CD4-positive, CD25-positive, alpha-beta regulatory T cell (primary cell): ENCODE results near the gene COA7. TPM values are rescaled to one million over a fixed set of nuclear protein-coding genes. Genes with fewer than 3 reads are reported as not detected.
"Not testable (repeated sequence)": the region's sequence is repeated elsewhere in the genome, so short reads cannot be mapped to it uniquely, and the experiment has no call there.

Source experiments
- ATAC-seq, 2 donors: fragments of 150-1000 bp; cut with Tn5 transposase; one replicate each; pipeline ENCODE4 v1.10.0; 2021; ENCODE audit warnings: low read depth in 2 of 2, moderate number of reproducible peaks in 2 of 2, moderate library complexity in 1 of 2
- DNase-seq, 3 donors: peaks; one replicate each; pipeline versions ENCODE4 v3.0.0 to v3.0.0-alpha.2; 2012 to 2022; ENCODE audit warnings: mixed read lengths in 1 of 3
- H3K27ac ChIP-seq: one replicate; pipeline ENCODE4 v1.7.0; 2013; ENCODE audit warnings: mild to moderate bottlenecking, low read length; ENCODE audit not compliant: insufficient read depth, poor library complexity, severe bottlenecking
- H3K27me3 ChIP-seq: one replicate; pipeline ENCODE4 v1.7.0; 2013; ENCODE audit warnings: low read length; ENCODE audit not compliant: control insufficient read depth, insufficient read depth
- H3K36me3 ChIP-seq: one replicate; pipeline ENCODE4 v1.7.0; 2013; ENCODE audit warnings: mild to moderate bottlenecking, low read length, moderate library complexity; ENCODE audit not compliant: control insufficient read depth, insufficient read depth
- H3K4me1 ChIP-seq: 2 replicates; pipeline ENCODE4 v1.7.0; 2013; ENCODE audit warnings: mild to moderate bottlenecking, low read length; ENCODE audit not compliant: insufficient read depth, control insufficient read depth, poor library complexity, severe bottlenecking
- H3K4me3 ChIP-seq: one replicate; pipeline ENCODE4 v1.7.0; 2013; ENCODE audit warnings: low read depth, mild to moderate bottlenecking, low read length, moderate library complexity
- H3K9me3 ChIP-seq, 2 experiments: 1 replicate in 1 of 2; 2 replicates in 1 of 2; pipeline ENCODE4 v1.7.0; 2013; ENCODE audit warnings: low read length in 2 of 2, mild to moderate bottlenecking in 1 of 2, moderate library complexity in 1 of 2; ENCODE audit not compliant: control insufficient read depth in 2 of 2
- H3K27ac Mint-ChIP-seq, 3 donors: one replicate each; pipeline ENCODE4 v1.8.0; 2020 to 2022; ENCODE audit warnings: mild to moderate bottlenecking in 3 of 3, mixed read lengths in 3 of 3, moderate library complexity in 2 of 3
- H3K27me3 Mint-ChIP-seq: one replicate; pipeline ENCODE4 v1.8.0; 2022; ENCODE audit warnings: mild to moderate bottlenecking, mixed read lengths
- H3K36me3 Mint-ChIP-seq: one replicate; pipeline ENCODE4 v1.8.0; 2020; ENCODE audit warnings: mixed read lengths
- H3K4me1 Mint-ChIP-seq, 4 donors: one replicate each; pipeline ENCODE4 v1.8.0; 2020 to 2022; ENCODE audit warnings: mixed read lengths in 4 of 4, mild to moderate bottlenecking in 1 of 4
- H3K4me3 Mint-ChIP-seq, 4 donors: one replicate each; pipeline ENCODE4 v1.8.0; 2020 to 2022; ENCODE audit warnings: mild to moderate bottlenecking in 4 of 4, mixed read lengths in 4 of 4, moderate library complexity in 3 of 4
- H3K9me3 Mint-ChIP-seq, 7 donors: one replicate each; pipeline ENCODE4 v1.8.0; 2020 to 2022; ENCODE audit warnings: mixed read lengths in 7 of 7, mild to moderate bottlenecking in 3 of 7, moderate library complexity in 2 of 7
- polyA plus RNA-seq, 4 donors: library from polyadenylated mRNA; unstranded; fragments of 300-500 nt; fragmentation: Illumina TruSeq; gene quantifications; one replicate each; pipeline ENCODE4 v1.2.3, GENCODE V29; 2021
- total RNA-seq: library from RNA; stranded (reverse); gene quantifications from one replicate; pipeline ENCODE4 v1.2.3, GENCODE V29; 2022

The COA7 gene
- total and polyA plus RNA-seq, 5 donors from 2014 or later: 2.4 to 5.4 (median 3.9) TPM

GRCh38 chr1:52695627-52696026, 2.5 kb downstream of the COA7 start:
- peaks cover 8 to 25% (median 16%) of the 10 kb centered on the region in 4 donors for H3K4me1 Mint-ChIP-seq
- H3K27ac Mint-ChIP-seq: peak overlapping the region; percentile 21 to 88 (median 70)
- H3K4me3 ChIP-seq: no peak overlapping the region
- no peaks in the 10 kb centered on the region for H3K9me3 ChIP-seq
- H3K27me3 ChIP-seq: no peaks in the 10 kb centered on the region
- ATAC-seq (no peak), DNase-seq (no peak)
- no peaks in the 10 kb centered on the region for H3K27me3 Mint-ChIP-seq
- H3K27ac ChIP-seq: no peak overlapping the region
- peaks cover 10% of the 10 kb centered on the region for H3K4me1 ChIP-seq
- H3K36me3 ChIP-seq: peaks cover 5% of the 10 kb centered on the region
- H3K9me3 Mint-ChIP-seq: no peaks in the 10 kb centered on the region
- peaks cover 13% of the 10 kb centered on the region for H3K36me3 Mint-ChIP-seq
- peak overlapping the region in 3 of 4 donors; percentile 40 to 69 (median 42) for H3K4me3 Mint-ChIP-seq

GRCh38 chr1:52693843-52694242, 4.3 kb downstream of the COA7 start:
- H3K36me3 ChIP-seq: peaks cover 5% of the 10 kb centered on the region
- Mint-ChIP-seq H3K9me3 (no peaks in the 10 kb centered on the region), H3K27me3 (no peaks in the 10 kb centered on the region), H3K36me3 (peaks cover 13% of the 10 kb centered on the region), H3K27ac (no peak overlapping the region), H3K4me1 (peaks cover 8 to 24% (median 15%) of the 10 kb centered on the region in 4 donors), H3K4me3 (no peak overlapping the region)
- H3K9me3 ChIP-seq: no peaks in the 10 kb centered on the region
- H3K4me3 ChIP-seq: no peak overlapping the region
- H3K27me3 ChIP-seq: no peaks in the 10 kb centered on the region
- peaks cover 9% of the 10 kb centered on the region for H3K4me1 ChIP-seq
- no peak overlapping the region for H3K27ac ChIP-seq
- no peak for DNase-seq
- no peak for ATAC-seq

- H3K36me3 ChIP-seq, H3K9me3 Mint-ChIP-seq, H3K27ac ChIP-seq, H3K27me3 Mint-ChIP-seq, ATAC-seq, H3K9me3 ChIP-seq, DNase-seq, H3K4me3 Mint-ChIP-seq, H3K4me3 ChIP-seq, H3K27ac Mint-ChIP-seq, H3K27me3 ChIP-seq, H3K4me1 ChIP-seq: not testable (repeated sequence)
- Mint-ChIP-seq H3K36me3 (peaks cover 13% of the 10 kb centered on the region), H3K4me1 (peaks cover 7 to 19% (median 10%) of the 10 kb centered on the region in 4 donors)
These were observed 4.8 kb downstream of the COA7 start for GRCh38 chr1:52693351-52693750.

- Histone ChIP-seq H3K27me3 (no peaks in the 10 kb centered on the region), H3K4me1 (no peaks in the 10 kb centered on the region), H3K27ac (no peak overlapping the region), H3K36me3 (peaks cover 5% of the 10 kb centered on the region), H3K9me3 (no peaks in the 10 kb centered on the region), H3K4me3 (no peak overlapping the region)
- no peaks in the 10 kb centered on the region for H3K9me3 Mint-ChIP-seq
- H3K4me1 Mint-ChIP-seq: peaks cover 6 to 13% (median 9%) of the 10 kb centered on the region in 4 donors
- H3K4me3 Mint-ChIP-seq: no peak overlapping the region
- ATAC-seq: no peak
- no peak for DNase-seq
- peaks cover 13% of the 10 kb centered on the region for H3K36me3 Mint-ChIP-seq
- H3K27ac Mint-ChIP-seq: peak overlapping the region in 2 of 3 donors; percentile 33 to 57
- H3K27me3 Mint-ChIP-seq: no peaks in the 10 kb centered on the region
These were observed 5.5 kb downstream of the COA7 start for GRCh38 chr1:52692697-52693096.

GRCh38 chr1:52691821-52692220, 6.3 kb downstream of the COA7 start:
- Mint-ChIP-seq H3K4me3 (no peak overlapping the region), H3K27ac (no peak overlapping the region), H3K4me1 (peaks cover 0 to 6% (median 4%) of the 10 kb centered on the region in 4 donors), H3K9me3 (no peaks in the 10 kb centered on the region), H3K27me3 (no peaks in the 10 kb centered on the region), H3K36me3 (peaks cover 18% of the 10 kb centered on the region)
- H3K27ac ChIP-seq: no peak overlapping the region
- peaks cover 5% of the 10 kb centered on the region for H3K36me3 ChIP-seq
- no peaks in the 10 kb centered on the region for H3K4me1 ChIP-seq
- ATAC-seq (no peak), DNase-seq (no peak)
- no peaks in the 10 kb centered on the region for H3K9me3 ChIP-seq
- H3K27me3 ChIP-seq: no peaks in the 10 kb centered on the region
- H3K4me3 ChIP-seq: no peak overlapping the region

- Histone ChIP-seq H3K9me3 (no peaks in the 10 kb centered on the region), H3K36me3 (peaks cover 3% of the 10 kb centered on the region), H3K4me1 (peaks cover 5% of the 10 kb centered on the region), H3K4me3 (no peak overlapping the region), H3K27ac (no peak overlapping the region), H3K27me3 (no peaks in the 10 kb centered on the region)
- H3K9me3 Mint-ChIP-seq: no peaks in the 10 kb centered on the region
- H3K27ac Mint-ChIP-seq: peak overlapping the region in 1 of 3 donors; percentile 69
- peaks cover 20% of the 10 kb centered on the region for H3K36me3 Mint-ChIP-seq
- H3K27me3 Mint-ChIP-seq: no peaks in the 10 kb centered on the region
- peaks cover 2 to 27% (median 14%) of the 10 kb centered on the region in 4 donors for H3K4me1 Mint-ChIP-seq
- peak overlapping the region in 1 of 4 donors; percentile 79 for H3K4me3 Mint-ChIP-seq
- no peak for ATAC-seq
- DNase-seq: no peak
These were observed 11.3 kb downstream of the COA7 start for GRCh38 chr1:52686830-52687229.

GRCh38 chr1:52686261-52686751, 11.8 kb downstream of the COA7 start:
- peaks cover 2 to 27% (median 14%) of the 10 kb centered on the region in 4 donors for H3K4me1 Mint-ChIP-seq
- DNase-seq (peak; percentile 61 to 91 (median 80)), ATAC-seq (peak; percentile 93 to 97)

GRCh38 chr1:52684545-52684944, 13.6 kb downstream of the COA7 start:
- no peak overlapping the region for H3K4me3 Mint-ChIP-seq
- H3K4me1 Mint-ChIP-seq: peaks cover 5 to 27% (median 14%) of the 10 kb centered on the region in 4 donors
- Histone ChIP-seq H3K4me1 (peaks cover 5% of the 10 kb centered on the region), H3K9me3 (no peaks in the 10 kb centered on the region), H3K36me3 (no peaks in the 10 kb centered on the region), H3K27me3 (no peaks in the 10 kb centered on the region), H3K4me3 (no peak overlapping the region), H3K27ac (peak overlapping the region; percentile 41)
- DNase-seq (no peak), ATAC-seq (no peak)
- H3K27me3 Mint-ChIP-seq: no peaks in the 10 kb centered on the region
- peak overlapping the region in 1 of 3 donors; percentile 16 for H3K27ac Mint-ChIP-seq
- H3K9me3 Mint-ChIP-seq: no peaks in the 10 kb centered on the region
- H3K36me3 Mint-ChIP-seq: peaks cover 22% of the 10 kb centered on the region

More at GRCh38 chr1:52686261-52686751, 11.8 kb downstream of the COA7 start:
- H3K27me3 Mint-ChIP-seq, H3K27me3 ChIP-seq, H3K9me3 ChIP-seq, H3K4me1 ChIP-seq, H3K36me3 ChIP-seq, H3K9me3 Mint-ChIP-seq: not testable (repeated sequence)
- Histone ChIP-seq H3K27ac (peak overlapping the region; percentile 41), H3K4me3 (peak overlapping the region; percentile 10)
- H3K27ac Mint-ChIP-seq: peak overlapping the region in 2 of 3 donors; percentile 69 to 75
- H3K4me3 Mint-ChIP-seq: peak overlapping the region in 1 of 4 donors; percentile 79
- peaks cover 18% of the 10 kb centered on the region for H3K36me3 Mint-ChIP-seq
